Measurements from ENCODE around the gene FGFR2. TPM values are rescaled to one million over a fixed set of nuclear protein-coding genes. Genes with fewer than 3 reads are reported as not detected.

FGFR2 gene
- total RNA-seq, 4 donors from 2014 or later: 8.4 to 16.5 (median 9.2) TPM

- TF ChIP-seq POLR2A (IDR thresholded peaks at IDR 0.05): no peak
- TF ChIP-seq EP300 (IDR thresholded peaks at IDR 0.05): no peak
- TF ChIP-seq CTCF (IDR thresholded peaks at IDR 0.05): no peak
- 31% methylated on average over 28 of the region's 28 CpGs for WGBS, 2 donors
- H3K27me3 ChIP-seq: peaks cover 0 to 58% of the 10 kb centered on the region in 2 donors
- H3K27ac ChIP-seq: peak overlapping the region in 1 of 4 donors; percentile 6
- H3K4me1 ChIP-seq: peaks cover 0 to 23% (median 9%) of the 10 kb centered on the region in 4 donors
- no peak for DNase-seq (ENCODE audit: low spot score in 2 of 2)
- H3K4me3 ChIP-seq: peak overlapping the region in 1 of 4 donors; percentile 55
- no peaks in the 10 kb centered on the region for H3K36me3 ChIP-seq
- no peaks in the 10 kb centered on the region for H3K9me3 ChIP-seq
Measured at GRCh38 chr10:121595806-121596688, 2.2 kb downstream of the FGFR2 start.

GRCh38 chr10:121595351-121595805, 2.9 kb downstream of the FGFR2 start:
- Histone ChIP-seq H3K36me3 (no peaks in the 10 kb centered on the region), H3K9me3 (no peaks in the 10 kb centered on the region), H3K4me3 (peak overlapping the region in 1 of 4 donors; percentile 55), H3K27me3 (peaks cover 0 to 52% of the 10 kb centered on the region in 2 donors), H3K4me1 (peaks cover 0 to 23% (median 9%) of the 10 kb centered on the region in 4 donors), H3K27ac (no peak overlapping the region)
- WGBS, 2 donors: 57 to 66% methylated on average over 11 of the region's 11 CpGs
- no peak for TF ChIP-seq POLR2A (IDR thresholded peaks at IDR 0.05)
- TF ChIP-seq CTCF (IDR thresholded peaks at IDR 0.05): no peak
- TF ChIP-seq EP300 (IDR thresholded peaks at IDR 0.05): no peak
- DNase-seq (ENCODE audit: low spot score in 2 of 2): no peak

GRCh38 chr10:121594623-121595350, 3.5 kb downstream of the FGFR2 start:
- WGBS, 2 donors: 79 to 84% methylated on average over 5 of the region's 5 CpGs
- H3K27ac ChIP-seq: no peak overlapping the region
- DNase-seq (ENCODE audit: low spot score in 2 of 2): no peak
- peaks cover 0 to 46% of the 10 kb centered on the region in 2 donors for H3K27me3 ChIP-seq
- H3K4me1 ChIP-seq: peaks cover 0 to 23% (median 9%) of the 10 kb centered on the region in 4 donors
- no peaks in the 10 kb centered on the region for H3K9me3 ChIP-seq
- H3K36me3 ChIP-seq: no peaks in the 10 kb centered on the region
- H3K4me3 ChIP-seq: no peak overlapping the region
- no peak for TF ChIP-seq POLR2A (IDR thresholded peaks at IDR 0.05)
- TF ChIP-seq EP300 (IDR thresholded peaks at IDR 0.05): no peak
- no peak for TF ChIP-seq CTCF (IDR thresholded peaks at IDR 0.05)

- Histone ChIP-seq H3K4me1 (peaks cover 0 to 23% (median 9%) of the 10 kb centered on the region in 4 donors), H3K27me3 (peaks cover 0 to 39% of the 10 kb centered on the region in 2 donors), H3K4me3 (no peak overlapping the region), H3K36me3 (no peaks in the 10 kb centered on the region), H3K9me3 (no peaks in the 10 kb centered on the region), H3K27ac (no peak overlapping the region)
- 75 to 88% methylated on average over 8 of the region's 8 CpGs for WGBS, 2 donors
- TF ChIP-seq POLR2A (IDR thresholded peaks at IDR 0.05) (no peak), CTCF (IDR thresholded peaks at IDR 0.05) (no peak)
- no peak for DNase-seq (ENCODE audit: low spot score in 2 of 2)
Measured at GRCh38 chr10:121594076-121594475, 4.2 kb downstream of the FGFR2 start.

Measured in tibial nerve (tissue), 4 donors.